Common myeloid progenitor, CD34-positive (primary cell): Measurements from ENCODE around the gene PRKCE.
A peak's percentile ranks its signal among the peaks of the same experiment; 100 is the strongest.

Experiments
- CTCF ChIA-PET: fragments of 350-600 bp; sonication (Branson Sonifier 250); formaldehyde crosslinking; loops from one replicate; lab custom pipeline; 2021; ENCODE audit warnings: antibody characterized with exemption; lab: Charles Lee
- POLR2A ChIA-PET: fragments of 350-600 bp; sonication (Branson Sonifier 250); formaldehyde crosslinking; loops from one replicate; lab custom pipeline; 2021; ENCODE audit warnings: antibody characterized with exemption; lab: Charles Lee
- DNase-seq, 3 donors: peaks; one replicate each; pipeline versions ENCODE4 v3.0.0 to v3.0.0-alpha.2; 2013
- H3K27ac ChIP-seq, 2 experiments: 1 replicate in 1 of 2; 2 replicates in 1 of 2; pipeline ENCODE4 v1.7.0; 2013; ENCODE audit warnings: inconsistent platforms in 2 of 2, low read length in 2 of 2, mild to moderate bottlenecking in 2 of 2, low read depth in 1 of 2, moderate library complexity in 1 of 2; ENCODE audit not compliant: severe bottlenecking in 2 of 2, insufficient read depth in 1 of 2, poor library complexity in 1 of 2
- H3K27me3 ChIP-seq, 5 experiments: replicated peaks in 2 of 5; 1 replicate in 3 of 5; 2 replicates in 2 of 5; pipeline versions ENCODE4 v1.6.1 to v1.7.0; 2013; ENCODE audit warnings: low read length in 4 of 5, mild to moderate bottlenecking in 2 of 5, moderate library complexity in 2 of 5, inconsistent platforms in 1 of 5; ENCODE audit not compliant: insufficient read depth in 5 of 5, control insufficient read depth in 4 of 5
- H3K36me3 ChIP-seq, 4 experiments: 1 replicate in 2 of 4; 2 replicates in 2 of 4; pipeline versions ENCODE4 v1.6.1 to v1.7.0; 2013; ENCODE audit warnings: low read length in 3 of 4, control low read depth in 1 of 4, mild to moderate bottlenecking in 1 of 4; ENCODE audit not compliant: control insufficient read depth in 4 of 4, insufficient read depth in 4 of 4
- H3K4me1 ChIP-seq, 4 experiments: 1 replicate in 3 of 4; 2 replicates in 1 of 4; pipeline versions ENCODE4 v1.6.1 to v1.7.1; 2013; ENCODE audit warnings: low read length in 3 of 4, mild to moderate bottlenecking in 3 of 4, control low read depth in 1 of 4, inconsistent platforms in 1 of 4, moderate library complexity in 1 of 4; ENCODE audit not compliant: control insufficient read depth in 4 of 4, insufficient read depth in 4 of 4; ENCODE audit errors: control extremely low read depth in 1 of 4
- H3K4me3 ChIP-seq, 7 experiments: 1 replicate in 4 of 7; 2 replicates in 3 of 7; pipeline versions ENCODE4 v1.5.1 to v1.7.0; 2013; ENCODE audit warnings: mild to moderate bottlenecking in 7 of 7, low read length in 6 of 7, moderate library complexity in 6 of 7, inconsistent platforms in 2 of 7, low read depth in 2 of 7, control low read depth in 1 of 7; ENCODE audit not compliant: insufficient read depth in 4 of 7, control insufficient read depth in 1 of 7; ENCODE audit errors: extremely low read depth in 1 of 7
- H3K9me3 ChIP-seq, 5 experiments: 1 replicate in 4 of 5; 2 replicates in 1 of 5; pipeline versions ENCODE4 v1.6.1 to v1.7.1; 2013; ENCODE audit warnings: low read length in 4 of 5, mild to moderate bottlenecking in 2 of 5, inconsistent platforms in 1 of 5, low read depth in 1 of 5, moderate library complexity in 1 of 5; ENCODE audit not compliant: control insufficient read depth in 4 of 5, insufficient read depth in 2 of 5; ENCODE audit errors: control extremely low read depth in 1 of 5
- WGBS: methylation state at CpG from one replicate; pipeline ENCODE4 v1.1.5; 2013; ENCODE audit not compliant: insufficient coverage; 5-methylcytosine and 5-hydroxymethylcytosine counted together

The PRKCE gene

GRCh38 chr2:45892425-45892745 is 240.9 kb downstream of the PRKCE start:
- Histone ChIP-seq H3K4me3 (peak overlapping the region in 5 of 7 experiments; percentile 2 to 63 (median 32)), H3K27me3 (no peaks in the 10 kb centered on the region), H3K27ac (peak overlapping the region in 1 of 2 experiments; percentile 31), H3K4me1 (peaks cover 30 to 79% (median 61%) of the 10 kb centered on the region in 4 experiments), H3K36me3 (no peaks in the 10 kb centered on the region), H3K9me3 (no peaks in the 10 kb centered on the region)
- DNase-seq = peak; percentile 39 to 81 (median 77)
- ChIA-PET POLR2A (no interaction called here), CTCF (interaction anchor here (1.1 kb wide), 1 partner anchor 114 kb away, joined by 3 read pairs; no protein-coding TSS in a partner anchor)
- WGBS = 0% methylated on average over 1 of the region's 3 CpGs

- 9% methylated on average over 5 of the region's 7 CpGs for WGBS
- Histone ChIP-seq H3K27me3 (no peaks in the 10 kb centered on the region), H3K9me3 (no peaks in the 10 kb centered on the region), H3K27ac (peak overlapping the region in 1 of 2 experiments; percentile 20), H3K36me3 (no peaks in the 10 kb centered on the region), H3K4me1 (peaks cover 30 to 78% (median 60%) of the 10 kb centered on the region in 4 experiments), H3K4me3 (peak overlapping the region in 4 of 7 experiments; percentile 23 to 63 (median 39))
- ChIA-PET POLR2A (no interaction called here), CTCF (interaction anchor here (1.1 to 1.3 kb wide), 2 partner anchors 30 to 114 kb away, joined by 3 to 4 read pairs; no protein-coding TSS in a partner anchor)
- DNase-seq = peak in 1 of 3 donors; percentile 65
Measured at GRCh38 chr2:45892757-45893156, 241.3 kb downstream of the PRKCE start.

GRCh38 chr2:45894211-45894610 is 242.7 kb downstream of the PRKCE start:
- POLR2A ChIA-PET = no interaction called here
- Histone ChIP-seq H3K36me3 (no peaks in the 10 kb centered on the region), H3K9me3 (no peaks in the 10 kb centered on the region), H3K27me3 (no peaks in the 10 kb centered on the region), H3K4me3 (no peak overlapping the region), H3K4me1 (peaks cover 26 to 64% (median 49%) of the 10 kb centered on the region in 4 experiments), H3K27ac (no peak overlapping the region)
- DNase-seq = no peak
- CTCF ChIA-PET = interaction anchor here (1.2 to 1.3 kb wide), 2 partner anchors 18 to 32 kb away, joined by 4 read pairs; no protein-coding TSS in a partner anchor
- WGBS = 97% methylated on average over 3 of the region's 4 CpGs

DNA sequence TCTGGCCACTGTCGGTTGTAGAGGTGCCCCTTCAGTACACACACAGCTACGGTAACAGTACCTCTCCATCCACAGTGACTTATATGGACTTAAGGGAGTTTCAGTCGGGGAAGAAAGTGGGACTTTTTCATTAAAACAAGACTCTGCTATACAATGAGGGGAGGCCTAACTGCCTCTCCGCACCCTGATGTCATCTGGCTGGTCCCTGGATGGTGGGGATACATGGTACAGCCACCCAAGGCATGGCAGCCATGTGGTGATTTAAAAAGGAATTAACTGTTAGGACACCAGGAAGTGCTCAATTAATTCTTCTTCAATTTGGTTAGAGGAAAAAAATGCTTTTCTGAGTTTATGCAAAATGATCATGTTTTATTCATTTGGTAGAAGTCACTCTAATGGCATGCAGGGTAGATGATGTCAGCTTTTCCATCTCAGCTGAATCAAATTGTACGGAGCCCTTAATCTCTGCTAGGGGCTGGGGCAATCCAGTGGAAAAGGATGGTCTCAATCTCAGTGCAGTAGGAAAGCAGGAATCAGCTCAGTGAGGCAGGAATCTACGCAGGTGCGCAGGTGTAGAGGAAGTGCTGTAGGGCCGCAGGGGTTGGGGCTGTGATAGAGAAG is 243.9 kb downstream of the PRKCE start:
- CTCF ChIA-PET = interaction anchor here (1.0 kb wide), 1 partner anchor 23 kb away, joined by 3 read pairs; no protein-coding TSS in a partner anchor
- POLR2A ChIA-PET = no interaction called here
- H3K27me3 ChIP-seq = no peaks in the 10 kb centered on the region
- H3K9me3 ChIP-seq = no peaks in the 10 kb centered on the region
- H3K36me3 ChIP-seq = no peaks in the 10 kb centered on the region
- WGBS = 99% methylated on average over 8 of the region's 8 CpGs
- H3K4me3 ChIP-seq = no peak overlapping the region
- H3K4me1 ChIP-seq = peaks cover 19 to 53% (median 41%) of the 10 kb centered on the region in 4 experiments
- H3K27ac ChIP-seq = no peak overlapping the region
- no peak for DNase-seq

GRCh38 chr2:45896311-45896710 is 244.8 kb downstream of the PRKCE start:
- WGBS = 17% methylated on average over 1 of the region's 4 CpGs
- CTCF ChIA-PET = no interaction called here

DNA sequence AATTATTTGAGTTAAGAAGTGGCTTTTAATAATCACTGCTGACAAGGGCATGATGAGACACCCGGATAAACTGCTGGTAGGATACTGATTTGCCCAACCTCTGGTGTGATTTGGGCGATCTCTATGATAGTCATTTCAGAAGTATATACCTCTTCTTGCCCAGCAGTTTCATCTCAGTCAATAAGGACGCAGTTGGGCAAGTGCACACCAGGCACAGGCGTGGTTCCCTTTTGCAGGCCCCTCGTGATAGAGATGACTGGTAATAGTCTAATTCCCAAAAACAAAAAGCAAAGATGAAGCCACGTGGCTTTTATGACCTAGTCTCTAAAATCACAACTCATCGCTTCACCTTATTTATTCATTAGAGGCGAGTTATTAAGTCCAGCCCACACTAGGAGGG is 246.4 kb downstream of the PRKCE start:
- Histone ChIP-seq H3K4me1 (peaks cover 0 to 31% (median 19%) of the 10 kb centered on the region in 4 experiments), H3K27me3 (no peaks in the 10 kb centered on the region), H3K4me3 (no peak overlapping the region), H3K27ac (no peak overlapping the region), H3K9me3 (no peaks in the 10 kb centered on the region), H3K36me3 (peaks cover 0 to 2% (median 0%) of the 10 kb centered on the region in 4 experiments)
- no peak for DNase-seq
- POLR2A ChIA-PET = interaction anchor here (1.1 kb wide), 1 partner anchor 117 kb away, joined by 3 read pairs; no protein-coding TSS in a partner anchor
- WGBS = 100% methylated on average over 2 of the region's 8 CpGs
- CTCF ChIA-PET = interaction anchor here (1.2 kb wide), 1 partner anchor 37 kb away, joined by 5 read pairs; no protein-coding TSS in a partner anchor

More at GRCh38 chr2:45896311-45896710, 244.8 kb downstream of the PRKCE start:
- H3K27me3 ChIP-seq = no peaks in the 10 kb centered on the region
- no peak overlapping the region for H3K27ac ChIP-seq
- no peak overlapping the region for H3K4me3 ChIP-seq
- no peaks in the 10 kb centered on the region for H3K9me3 ChIP-seq
- peaks cover 11 to 43% (median 32%) of the 10 kb centered on the region in 4 experiments for H3K4me1 ChIP-seq
- POLR2A ChIA-PET = no interaction called here
- DNase-seq = no peak
- H3K36me3 ChIP-seq = peaks cover 0 to 2% (median 0%) of the 10 kb centered on the region in 4 experiments

DNA sequence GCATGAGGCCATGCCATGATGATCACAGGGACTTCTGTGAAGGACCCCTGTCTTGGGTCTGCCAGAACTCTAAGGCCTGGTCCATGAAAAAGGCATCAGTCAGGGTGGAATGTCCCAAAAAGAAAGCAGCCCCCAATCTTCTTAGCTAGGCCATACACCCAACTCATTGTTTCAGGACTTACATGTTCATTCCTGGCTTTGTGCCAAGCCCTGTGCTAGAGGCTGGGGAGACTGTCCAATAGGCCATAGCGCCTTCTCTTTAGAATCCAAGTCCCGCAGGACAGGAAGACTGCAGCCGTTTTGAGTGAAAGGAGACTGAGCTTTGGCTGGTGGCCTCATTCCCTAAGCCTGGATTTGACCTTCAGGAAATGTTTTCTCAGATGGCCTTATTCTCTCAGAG is 247.3 kb downstream of the PRKCE start:
- ChIA-PET CTCF (interaction anchor here (1.2 kb wide), 1 partner anchor 36 kb away, joined by 5 read pairs; no protein-coding TSS in a partner anchor), POLR2A (interaction anchor here (1.1 kb wide), 1 partner anchor 118 kb away, joined by 3 read pairs; no protein-coding TSS in a partner anchor)
- no peaks in the 10 kb centered on the region for H3K27me3 ChIP-seq
- H3K27ac ChIP-seq = no peak overlapping the region
- H3K36me3 ChIP-seq = peaks cover 0 to 2% (median 0%) of the 10 kb centered on the region in 4 experiments
- peaks cover 0 to 26% (median 11%) of the 10 kb centered on the region in 4 experiments for H3K4me1 ChIP-seq
- WGBS = 100% methylated on average over 3 of the region's 3 CpGs
- no peaks in the 10 kb centered on the region for H3K9me3 ChIP-seq
- no peak for DNase-seq
- no peak overlapping the region for H3K4me3 ChIP-seq
